ENCODE results near the gene TMEM256.

TMEM256 gene

DNA sequence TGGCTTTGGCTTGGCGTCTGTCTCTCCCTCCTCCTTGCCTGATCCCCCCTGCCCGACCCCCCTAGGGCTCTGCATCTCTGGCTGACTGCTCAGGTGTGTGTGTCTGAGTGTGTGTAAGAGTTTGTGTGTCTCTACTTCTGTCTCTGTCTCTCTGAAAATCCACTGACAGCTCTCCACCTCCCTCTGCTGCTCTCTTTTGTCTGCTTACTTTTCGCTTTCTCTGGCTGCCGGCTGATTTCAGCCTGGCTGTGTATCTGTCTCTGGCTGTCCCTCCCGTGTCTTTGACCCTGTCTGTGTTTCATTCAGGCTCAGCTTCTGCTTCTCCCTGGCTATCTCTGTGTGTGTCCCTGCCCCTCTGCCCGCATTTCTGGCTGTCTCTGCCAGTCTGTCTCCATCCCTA, 12.4 kb upstream of the TMEM256 start:
- H3K27me3 ChIP-seq (ENCODE audit: control insufficient read depth, insufficient read depth, low read length) = no peaks in the 10 kb centered on the region
- no peaks in the 10 kb centered on the region for H3K9me3 ChIP-seq (ENCODE audit: control insufficient read depth, low read length)
- no peak overlapping the region for H3K4me2 ChIP-seq (ENCODE audit: low read length)
- no peak overlapping the region for H3K27ac ChIP-seq
- H2AFZ ChIP-seq = no peak overlapping the region
- H3K79me2 ChIP-seq = no peaks in the 10 kb centered on the region
- H3K4me1 ChIP-seq = no peaks in the 10 kb centered on the region
- no peak overlapping the region for H3K9ac ChIP-seq
- H3K36me3 ChIP-seq (ENCODE audit: control insufficient read depth, insufficient read depth, low read length) = no peaks in the 10 kb centered on the region
- TF ChIP-seq, protein P1, sequence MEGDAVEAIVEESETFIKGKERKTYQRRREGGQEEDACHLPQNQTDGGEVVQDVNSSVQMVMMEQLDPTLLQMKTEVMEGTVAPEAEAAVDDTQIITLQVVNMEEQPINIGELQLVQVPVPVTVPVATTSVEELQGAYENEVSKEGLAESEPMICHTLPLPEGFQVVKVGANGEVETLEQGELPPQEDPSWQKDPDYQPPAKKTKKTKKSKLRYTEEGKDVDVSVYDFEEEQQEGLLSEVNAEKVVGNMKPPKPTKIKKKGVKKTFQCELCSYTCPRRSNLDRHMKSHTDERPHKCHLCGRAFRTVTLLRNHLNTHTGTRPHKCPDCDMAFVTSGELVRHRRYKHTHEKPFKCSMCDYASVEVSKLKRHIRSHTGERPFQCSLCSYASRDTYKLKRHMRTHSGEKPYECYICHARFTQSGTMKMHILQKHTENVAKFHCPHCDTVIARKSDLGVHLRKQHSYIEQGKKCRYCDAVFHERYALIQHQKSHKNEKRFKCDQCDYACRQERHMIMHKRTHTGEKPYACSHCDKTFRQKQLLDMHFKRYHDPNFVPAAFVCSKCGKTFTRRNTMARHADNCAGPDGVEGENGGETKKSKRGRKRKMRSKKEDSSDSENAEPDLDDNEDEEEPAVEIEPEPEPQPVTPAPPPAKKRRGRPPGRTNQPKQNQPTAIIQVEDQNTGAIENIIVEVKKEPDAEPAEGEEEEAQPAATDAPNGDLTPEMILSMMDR (IDR thresholded peaks at IDR 0.05) = no peak
- no peak overlapping the region for H3K4me3 ChIP-seq (ENCODE audit: low read depth, low read length)

DNA sequence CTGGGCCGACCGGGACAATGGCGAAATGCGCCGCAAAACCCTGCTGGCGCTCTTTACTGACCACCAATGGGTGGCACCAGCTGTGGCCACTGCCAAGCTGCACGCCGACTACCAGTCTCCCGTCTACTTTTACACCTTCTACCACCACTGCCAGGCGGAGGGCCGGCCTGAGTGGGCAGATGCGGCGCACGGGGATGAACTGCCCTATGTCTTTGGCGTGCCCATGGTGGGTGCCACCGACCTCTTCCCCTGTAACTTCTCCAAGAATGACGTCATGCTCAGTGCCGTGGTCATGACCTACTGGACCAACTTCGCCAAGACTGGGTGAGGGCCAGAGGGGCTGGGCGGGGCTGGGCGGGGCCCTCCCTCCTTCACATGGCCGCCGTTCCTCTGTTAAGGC, 11.9 kb upstream of the TMEM256 start:
- Histone ChIP-seq H3K9me3 (ENCODE audit: control insufficient read depth, low read length) (no peaks in the 10 kb centered on the region), H3K4me3 (ENCODE audit: low read depth, low read length) (no peak overlapping the region), H3K79me2 (no peaks in the 10 kb centered on the region), H2AFZ (no peak overlapping the region), H3K36me3 (ENCODE audit: control insufficient read depth, insufficient read depth, low read length) (no peaks in the 10 kb centered on the region), H3K9ac (no peak overlapping the region), H3K27me3 (ENCODE audit: control insufficient read depth, insufficient read depth, low read length) (no peaks in the 10 kb centered on the region), H3K27ac (no peak overlapping the region), H3K4me1 (no peaks in the 10 kb centered on the region), H3K4me2 (ENCODE audit: low read length) (no peak overlapping the region)
- TF ChIP-seq, protein P1 (IDR thresholded peaks at IDR 0.05) = no peak

DNA sequence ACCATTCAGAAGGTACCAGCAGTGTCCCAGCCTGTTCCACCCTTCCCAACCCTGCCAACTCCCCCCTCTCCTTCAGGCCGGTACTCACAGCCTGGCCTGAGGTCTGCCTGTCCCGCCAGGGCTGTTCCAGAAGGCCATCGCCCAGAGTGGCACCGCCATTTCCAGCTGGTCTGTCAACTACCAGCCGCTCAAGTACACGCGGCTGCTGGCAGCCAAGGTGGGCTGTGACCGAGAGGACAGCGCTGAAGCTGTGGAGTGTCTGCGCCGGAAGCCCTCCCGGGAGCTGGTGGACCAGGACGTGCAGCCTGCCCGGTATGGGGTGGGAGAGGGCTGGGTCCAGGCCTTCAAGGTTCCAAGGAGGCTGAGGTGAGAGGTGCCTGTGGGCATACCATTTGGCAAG, 10.9 kb upstream of the TMEM256 start:
- Histone ChIP-seq H3K4me1 (no peaks in the 10 kb centered on the region), H3K79me2 (no peaks in the 10 kb centered on the region), H3K9me3 (ENCODE audit: control insufficient read depth, low read length) (no peaks in the 10 kb centered on the region), H3K36me3 (ENCODE audit: control insufficient read depth, insufficient read depth, low read length) (no peaks in the 10 kb centered on the region), H3K4me2 (ENCODE audit: low read length) (no peak overlapping the region), H3K27ac (no peak overlapping the region), H2AFZ (no peak overlapping the region), H3K9ac (no peak overlapping the region), H3K4me3 (ENCODE audit: low read depth, low read length) (no peak overlapping the region), H3K27me3 (ENCODE audit: control insufficient read depth, insufficient read depth, low read length) (no peaks in the 10 kb centered on the region)
- TF ChIP-seq, protein P1 (IDR thresholded peaks at IDR 0.05) = no peak

DNA sequence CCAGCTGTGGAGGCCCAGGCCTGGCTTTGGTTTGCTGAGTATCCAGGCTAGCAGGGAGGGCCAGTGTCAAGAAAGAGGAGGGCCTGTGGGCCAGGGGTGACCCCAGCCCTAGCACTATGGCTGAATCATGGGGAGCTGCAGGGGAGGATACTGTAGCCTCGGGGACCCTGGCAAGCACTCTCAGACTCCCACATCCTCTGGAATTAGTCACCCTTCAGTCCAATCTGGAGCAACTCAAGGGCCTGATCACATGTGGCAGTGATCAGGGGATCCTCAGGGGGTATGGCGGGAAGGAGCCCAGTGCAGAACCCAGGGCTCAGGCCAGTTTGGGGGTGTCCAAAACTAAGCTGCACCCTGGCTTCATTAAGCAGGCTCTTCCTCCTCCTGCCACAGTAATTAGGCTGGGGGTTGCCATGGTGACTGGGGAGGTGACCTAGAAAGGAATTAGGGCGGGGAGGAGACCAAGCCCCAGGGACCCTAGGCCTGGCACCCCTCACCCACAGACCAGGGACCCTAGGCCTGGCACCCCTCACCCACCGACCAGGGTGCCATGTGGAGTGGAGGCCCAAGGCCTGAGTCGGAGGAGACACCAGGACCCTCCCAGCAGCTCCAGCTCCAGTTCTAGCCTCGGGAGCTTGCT, 9.6 kb upstream of the TMEM256 start:
- Histone ChIP-seq H3K4me1 (no peaks in the 10 kb centered on the region), H3K4me2 (ENCODE audit: low read length) (no peak overlapping the region), H3K9me3 (ENCODE audit: control insufficient read depth, low read length) (no peaks in the 10 kb centered on the region), H3K27ac (no peak overlapping the region), H3K4me3 (ENCODE audit: low read depth, low read length) (no peak overlapping the region), H3K36me3 (ENCODE audit: control insufficient read depth, insufficient read depth, low read length) (no peaks in the 10 kb centered on the region), H3K9ac (no peak overlapping the region), H3K79me2 (no peaks in the 10 kb centered on the region), H2AFZ (no peak overlapping the region), H3K27me3 (ENCODE audit: control insufficient read depth, insufficient read depth, low read length) (no peaks in the 10 kb centered on the region)
- TF ChIP-seq, protein P1 (IDR thresholded peaks at IDR 0.05) = no peak

DNA sequence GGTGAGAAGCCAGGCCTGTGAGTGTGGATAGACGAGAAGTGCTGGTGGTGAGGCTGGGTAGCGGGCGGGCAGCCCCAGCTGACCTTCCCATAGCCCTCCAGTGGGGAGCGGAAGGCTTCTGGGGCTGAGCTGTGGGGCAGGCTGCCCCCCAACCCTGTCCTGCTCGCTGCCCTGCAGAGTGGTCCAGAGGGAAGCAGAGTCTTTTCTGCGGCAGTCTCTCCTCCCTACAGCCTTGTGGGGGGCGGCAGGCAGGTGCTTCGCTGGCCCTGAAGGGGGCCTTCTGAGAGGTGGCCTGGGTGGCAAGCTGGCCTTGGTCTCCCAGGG, 7.5 kb upstream of the TMEM256 start:
- Histone ChIP-seq H3K27me3 (ENCODE audit: control insufficient read depth, insufficient read depth, low read length) (no peaks in the 10 kb centered on the region), H3K36me3 (ENCODE audit: control insufficient read depth, insufficient read depth, low read length) (no peaks in the 10 kb centered on the region), H3K4me3 (ENCODE audit: low read depth, low read length) (no peak overlapping the region), H3K79me2 (no peaks in the 10 kb centered on the region), H3K9me3 (ENCODE audit: control insufficient read depth, low read length) (no peaks in the 10 kb centered on the region), H3K4me2 (ENCODE audit: low read length) (no peak overlapping the region), H3K4me1 (no peaks in the 10 kb centered on the region), H2AFZ (no peak overlapping the region), H3K9ac (no peak overlapping the region), H3K27ac (no peak overlapping the region)
- TF ChIP-seq, protein P1 (IDR thresholded peaks at IDR 0.05) = no peak

Data from parathyroid adenoma (tissue), 2 donors.